Astrocyte of the cerebellum (primary cell): ENCODE results near the gene HOXD8.

ENCODE experiments used
- DNase-seq: peaks from one replicate; pipeline ENCODE4 v3.0.0-alpha.2; 2011; ENCODE audit warnings: low read depth
- H3K4me3 ChIP-seq: 2 replicates; pipeline ENCODE4 v1.5.1; 2011; ENCODE audit warnings: mild to moderate bottlenecking, low read depth, low read length, moderate library complexity
- in situ Hi-C: cut with HindIII; loops from 2 replicates; pipeline ENCODE4 v1.10.0; 2017; ENCODE audit warnings: low sequenced_read_pairs
- TF ChIP-seq, protein P1 (sequence below): IDR thresholded peaks from 2 replicates; pipeline ENCODE4 v1.5.1; 2012; ENCODE audit warnings: low read length, low read depth, moderate library complexity, mild to moderate bottlenecking; ENCODE audit errors: missing control alignments

Gene HOXD8

DNA sequence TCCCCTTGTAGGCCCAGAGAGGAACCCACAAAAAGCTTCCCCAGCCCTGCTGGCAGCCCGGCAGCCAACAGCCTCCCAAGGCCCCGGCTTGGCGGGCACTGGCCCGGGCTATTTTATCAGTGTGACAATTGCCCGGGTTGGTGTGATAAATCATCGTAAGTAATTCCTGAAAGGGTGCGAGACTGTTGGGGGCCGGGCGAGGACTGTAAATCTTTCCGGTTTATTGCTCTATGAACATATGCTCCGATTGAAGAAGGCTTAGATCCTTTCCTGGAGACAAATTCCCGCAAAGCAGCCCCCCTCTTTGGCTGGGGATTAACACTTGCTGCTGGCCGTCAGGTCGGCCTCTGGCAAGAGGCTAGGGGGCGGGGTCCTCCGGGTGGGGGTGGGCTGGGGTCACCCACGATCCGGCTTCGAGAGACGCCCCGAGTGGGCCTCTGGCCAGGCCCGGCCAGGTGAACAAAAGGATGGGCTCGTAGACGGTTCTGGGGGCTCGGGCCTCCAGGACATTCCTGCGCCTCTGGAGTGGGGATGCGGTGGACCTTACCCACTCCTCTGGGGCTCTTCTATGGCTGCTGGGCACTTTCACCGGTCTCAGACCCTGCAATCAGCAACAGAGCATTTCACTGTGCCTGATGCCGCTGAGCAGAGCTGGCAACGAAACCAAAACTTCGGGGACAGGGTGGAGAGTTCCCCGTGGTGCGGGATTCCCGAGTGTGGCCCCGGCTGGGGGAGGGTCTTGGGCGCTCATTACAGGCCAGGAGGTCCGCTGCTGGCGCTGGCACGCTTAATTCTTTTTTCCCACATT lies 29.6 kb downstream of the HOXD8 start:
- TF ChIP-seq, protein P1, sequence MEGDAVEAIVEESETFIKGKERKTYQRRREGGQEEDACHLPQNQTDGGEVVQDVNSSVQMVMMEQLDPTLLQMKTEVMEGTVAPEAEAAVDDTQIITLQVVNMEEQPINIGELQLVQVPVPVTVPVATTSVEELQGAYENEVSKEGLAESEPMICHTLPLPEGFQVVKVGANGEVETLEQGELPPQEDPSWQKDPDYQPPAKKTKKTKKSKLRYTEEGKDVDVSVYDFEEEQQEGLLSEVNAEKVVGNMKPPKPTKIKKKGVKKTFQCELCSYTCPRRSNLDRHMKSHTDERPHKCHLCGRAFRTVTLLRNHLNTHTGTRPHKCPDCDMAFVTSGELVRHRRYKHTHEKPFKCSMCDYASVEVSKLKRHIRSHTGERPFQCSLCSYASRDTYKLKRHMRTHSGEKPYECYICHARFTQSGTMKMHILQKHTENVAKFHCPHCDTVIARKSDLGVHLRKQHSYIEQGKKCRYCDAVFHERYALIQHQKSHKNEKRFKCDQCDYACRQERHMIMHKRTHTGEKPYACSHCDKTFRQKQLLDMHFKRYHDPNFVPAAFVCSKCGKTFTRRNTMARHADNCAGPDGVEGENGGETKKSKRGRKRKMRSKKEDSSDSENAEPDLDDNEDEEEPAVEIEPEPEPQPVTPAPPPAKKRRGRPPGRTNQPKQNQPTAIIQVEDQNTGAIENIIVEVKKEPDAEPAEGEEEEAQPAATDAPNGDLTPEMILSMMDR = no peak
- DNase-seq = no peak
- in situ Hi-C loops = no loop called here
- no peak overlapping the region for H3K4me3 ChIP-seq

DNA sequence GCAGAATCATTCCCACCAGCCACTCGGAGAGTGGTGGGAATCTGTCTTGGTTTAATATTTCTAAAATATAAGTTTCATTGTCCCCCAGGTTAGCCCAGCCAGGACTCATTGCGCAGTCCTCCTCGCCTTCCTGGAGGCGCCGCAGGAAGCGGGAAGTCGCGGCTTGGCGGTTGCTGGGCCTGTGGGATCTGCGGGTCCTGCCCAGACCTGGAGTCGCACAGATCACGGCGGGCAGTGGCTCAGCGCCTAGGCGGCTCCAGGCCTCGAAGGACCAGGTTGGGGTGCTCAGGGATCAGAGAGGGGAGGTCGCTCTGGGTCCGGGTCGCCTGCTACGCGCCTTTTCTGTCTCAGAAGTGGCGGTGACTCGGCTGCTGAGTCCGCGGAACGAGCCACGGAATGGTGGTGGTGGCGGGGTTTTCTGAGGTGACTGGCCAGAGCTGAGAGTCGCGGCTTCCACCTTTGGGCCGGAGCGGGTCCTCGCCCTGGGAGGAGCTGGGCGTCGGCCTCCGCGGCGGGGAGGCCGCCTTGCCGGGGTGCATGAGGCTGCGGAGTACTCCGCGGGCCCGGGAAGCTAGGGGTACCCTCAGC lies 30.3 kb downstream of the HOXD8 start:
- peak overlapping the region; percentile 10 for H3K4me3 ChIP-seq
- DNase-seq = no peak
- in situ Hi-C loops = no loop called here

DNA sequence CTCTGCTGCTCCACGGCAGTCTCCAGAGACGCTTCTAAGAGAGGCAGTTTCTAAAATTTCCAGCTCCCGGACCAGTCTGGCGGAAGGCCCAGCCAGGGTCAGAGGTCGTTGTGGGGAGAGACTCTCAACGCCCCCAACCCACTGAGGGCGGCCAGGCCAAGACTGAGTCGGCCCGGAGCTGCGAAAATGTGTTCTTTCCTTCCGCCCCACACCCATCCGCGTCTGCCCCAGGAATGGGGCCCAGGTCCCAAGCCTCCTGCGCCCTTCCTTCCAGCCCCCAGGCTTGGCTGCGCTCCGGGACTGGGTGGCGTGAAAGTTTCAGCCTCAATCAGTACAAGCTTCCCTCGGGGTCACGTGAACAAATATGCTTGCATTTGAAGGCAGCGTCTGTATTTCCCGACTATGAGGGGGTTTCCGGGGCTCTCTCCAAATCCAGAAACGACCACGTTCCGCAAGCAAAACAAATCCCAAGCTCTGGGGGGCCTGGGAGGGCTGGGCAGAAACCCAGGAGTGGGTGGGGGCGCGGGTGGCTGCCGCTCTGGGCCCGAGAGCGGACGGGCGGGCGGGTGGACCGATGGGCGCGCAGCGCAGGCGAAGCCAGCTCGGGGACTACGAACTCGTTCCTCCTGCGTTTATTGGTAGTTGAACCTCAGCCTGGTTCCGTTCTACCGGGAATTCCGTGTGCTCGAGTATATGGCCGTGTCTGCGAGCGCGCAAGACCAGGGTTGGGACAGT lies 30.9 kb downstream of the HOXD8 start:
- TF ChIP-seq, protein P1 = no peak
- DNase-seq = no peak
- in situ Hi-C loops = no loop called here
- peak overlapping the region; percentile 24 for H3K4me3 ChIP-seq

More for the DNA sequence above, 30.3 kb downstream of the HOXD8 start:
- TF ChIP-seq, protein P1 = no peak

DNA sequence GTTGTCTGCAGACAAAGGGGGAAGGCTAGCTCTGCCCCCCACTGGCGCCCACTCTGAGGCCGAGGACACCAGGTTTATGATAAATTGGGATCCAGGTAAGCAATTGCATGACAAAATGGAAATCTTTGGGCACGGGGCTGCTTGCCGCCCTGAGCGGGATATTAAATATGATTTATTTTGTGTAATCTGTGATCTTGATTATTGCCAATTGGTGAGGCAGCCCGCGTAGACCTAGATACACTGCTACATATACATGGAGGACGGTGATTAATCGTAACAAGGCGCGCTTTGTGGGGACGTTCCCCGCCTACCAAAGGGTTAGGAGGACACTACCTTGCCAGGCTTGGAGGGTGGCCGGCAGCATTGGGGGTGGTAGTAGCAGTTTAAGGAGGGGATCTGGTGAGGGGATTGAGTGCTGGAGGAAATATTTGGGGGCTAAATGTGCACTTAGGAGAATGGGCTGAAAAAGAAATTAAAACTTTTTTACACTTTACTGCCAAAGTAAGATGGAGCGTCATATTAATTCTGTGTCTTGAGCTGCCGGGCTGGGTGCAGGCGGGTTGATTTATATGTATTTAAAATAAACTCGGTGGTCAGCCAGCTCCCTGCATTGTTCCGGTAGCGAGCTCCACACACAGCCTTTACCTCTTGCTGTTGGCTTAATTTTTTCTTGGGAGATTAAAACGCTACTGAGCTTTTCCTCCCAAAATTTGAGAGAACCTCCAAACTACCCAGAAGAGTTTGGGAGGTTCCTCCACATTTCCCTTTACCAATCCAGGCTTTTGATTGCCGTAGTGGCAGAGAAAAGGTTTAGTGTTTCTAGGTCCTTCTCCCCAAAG lies 31.7 kb downstream of the HOXD8 start:
- no peak for DNase-seq
- H3K4me3 ChIP-seq = peak overlapping the region; percentile 24
- TF ChIP-seq, protein P1 = no peak
- in situ Hi-C loops = no loop called here

DNA sequence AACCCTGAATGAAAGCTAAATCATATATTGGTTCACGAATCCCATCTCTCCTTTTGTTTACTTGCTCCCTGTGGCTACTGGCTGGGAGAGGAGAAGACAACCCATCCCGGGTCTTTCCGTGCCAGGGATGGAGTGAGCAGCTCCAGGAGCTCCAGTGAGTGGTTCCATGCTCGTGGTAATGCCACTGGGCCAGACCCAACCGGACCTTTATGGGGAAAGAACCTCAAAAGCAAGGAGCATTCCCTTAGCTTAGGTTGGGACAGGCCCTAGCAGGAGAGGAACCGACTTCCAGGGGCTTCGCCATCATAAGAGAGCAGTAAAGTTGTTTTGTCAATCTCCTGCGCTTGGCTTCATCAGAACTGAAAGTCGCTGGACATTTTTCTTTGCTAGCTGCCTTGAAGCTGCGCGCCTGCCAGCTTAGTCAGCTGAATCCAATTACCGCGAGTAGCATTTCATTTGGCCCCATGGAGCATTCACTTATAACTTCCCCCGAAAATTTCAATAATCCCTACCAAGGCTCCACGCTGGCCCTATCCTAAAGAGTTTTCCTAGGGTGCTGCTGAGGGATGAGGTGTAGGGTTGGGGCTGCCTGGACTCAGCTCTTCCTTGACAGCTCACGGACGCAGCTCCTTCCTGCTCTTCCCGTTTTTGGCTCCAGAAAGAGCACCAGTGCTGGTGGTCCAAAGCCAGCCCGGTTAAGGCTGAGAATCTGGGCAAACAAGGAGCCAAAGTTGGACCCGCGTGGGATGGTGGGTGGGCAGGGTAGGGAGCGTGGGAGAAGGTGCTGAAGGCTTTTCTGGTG lies 32.5 kb downstream of the HOXD8 start:
- peak overlapping the region; percentile 24 for H3K4me3 ChIP-seq
- TF ChIP-seq, protein P1 = no peak
- in situ Hi-C loops = no loop called here
- DNase-seq = no peak
